HG02938 (cell line): ENCODE measurements around the gene CFAP97.
"Not testable (repeated sequence)": the region's sequence is repeated elsewhere in the genome, so short reads cannot be mapped to it uniquely, and the experiment has no call there.

Source experiments
- ATAC-seq: cut with Tn5 transposase; IDR thresholded peaks from one replicate; pipeline ENCODE4 v1.9.1; 2021; ENCODE audit warnings: mild to moderate bottlenecking, moderate library complexity; ENCODE audit not compliant: unreplicated experiment

The CFAP97 gene

GRCh38 chr4:185224597-185224996, 20.8 kb upstream of the CFAP97 start:
- ATAC-seq, result no peak

GRCh38 chr4:185222598-185222997, 18.8 kb upstream of the CFAP97 start:
- ATAC-seq, result no peak

- no peak for ATAC-seq
Measured at GRCh38 chr4:185221912-185222311, 18.1 kb upstream of the CFAP97 start.

- ATAC-seq, result no peak
Measured at GRCh38 chr4:185221491-185221890, 17.7 kb upstream of the CFAP97 start.

- peak; percentile 74 for ATAC-seq
Measured at GRCh38 chr4:185219551-185220344, 15.9 kb upstream of the CFAP97 start.

GRCh38 chr4:185218312-185218711, 14.5 kb upstream of the CFAP97 start:
- ATAC-seq, result no peak

GRCh38 chr4:185217408-185217975, 13.7 kb upstream of the CFAP97 start:
- no peak for ATAC-seq

GRCh38 chr4:185215261-185215660, 11.5 kb upstream of the CFAP97 start:
- ATAC-seq, result no peak

- ATAC-seq, result peak; percentile 40
Measured at GRCh38 chr4:185213877-185214276, 10.1 kb upstream of the CFAP97 start.

GRCh38 chr4:185212581-185212980, 8.8 kb upstream of the CFAP97 start:
- ATAC-seq, result no peak

GRCh38 chr4:185211641-185212040, 7.8 kb upstream of the CFAP97 start:
- ATAC-seq, result no peak

- no peak for ATAC-seq
Measured at GRCh38 chr4:185211035-185211434, 7.2 kb upstream of the CFAP97 start.

GRCh38 chr4:185210102-185210981, 6.5 kb upstream of the CFAP97 start:
- ATAC-seq, result peak; percentile 23

- peak; percentile 15 for ATAC-seq
Measured at GRCh38 chr4:185209852-185210101, 6.0 kb upstream of the CFAP97 start.

- ATAC-seq, result peak; percentile 66
Measured at GRCh38 chr4:185209031-185209851, 5.4 kb upstream of the CFAP97 start, which contains the start of gene SNX25. Gene SNX25, plus strand, starts transcription at chr4:185209598. Its CDS starts 229 bp downstream, at chr4:185209827.

- no peak for ATAC-seq
Measured at GRCh38 chr4:185207466-185207865, 3.7 kb upstream of the CFAP97 start.

- no peak for ATAC-seq
Measured at GRCh38 chr4:185205697-185206342, 2.0 kb upstream of the CFAP97 start.

- ATAC-seq, result not testable (repeated sequence)
Measured at GRCh38 chr4:185205073-185205472, 1.3 kb upstream of the CFAP97 start.

GRCh38 chr4:185204238-185204910, 574 bp upstream of the CFAP97 start:
- ATAC-seq, result no peak

- peak; percentile 4 for ATAC-seq
Measured at GRCh38 chr4:185202984-185203485, 765 bp downstream of the CFAP97 start.
